Trophoblast cell (in vitro differentiated cells and primary cell): ENCODE measurements around the gene GTF2I.
A peak's percentile ranks its signal among the peaks of the same experiment; 100 is the strongest.
"Not testable (repeated sequence)": the region's sequence is repeated elsewhere in the genome, so short reads cannot be mapped to it uniquely, and the experiment has no call there.

Experiments
- DNase-seq, 2 donors: peaks; one replicate each; pipeline ENCODE4 v3.0.0-alpha.2; 2016
- H2AFZ ChIP-seq: 2 replicates; pipeline ENCODE4 v1.6.1; 2013; ENCODE audit warnings: low read length, moderate library complexity, mild to moderate bottlenecking; ENCODE audit not compliant: insufficient read depth, poor library complexity
- H2AK5ac ChIP-seq: 2 replicates; pipeline ENCODE4 v1.6.1; 2013; ENCODE audit warnings: mild to moderate bottlenecking, low read length
- H2BK120ac ChIP-seq: 2 replicates; pipeline ENCODE4 v1.6.1; 2013; ENCODE audit warnings: low read length, mild to moderate bottlenecking, moderate library complexity; ENCODE audit not compliant: insufficient read depth, poor library complexity
- H2BK12ac ChIP-seq: 2 replicates; pipeline ENCODE4 v1.6.1; 2013; ENCODE audit warnings: mild to moderate bottlenecking, low read length, moderate library complexity
- H2BK5ac ChIP-seq: 2 replicates; pipeline ENCODE4 v1.6.1; 2013; ENCODE audit warnings: low read length, low read depth, moderate library complexity, mild to moderate bottlenecking; ENCODE audit not compliant: poor library complexity
- H3K14ac ChIP-seq: 2 replicates; pipeline ENCODE4 v1.6.1; 2013; ENCODE audit warnings: mild to moderate bottlenecking, low read length
- H3K18ac ChIP-seq: 2 replicates; pipeline ENCODE4 v1.6.1; 2013; ENCODE audit warnings: mild to moderate bottlenecking, low read length
- H3K23ac ChIP-seq: 2 replicates; pipeline ENCODE4 v1.6.1; 2013; ENCODE audit warnings: low read length
- H3K27ac ChIP-seq: 2 replicates; pipeline ENCODE4 v1.5.1; 2013; ENCODE audit warnings: low read depth, mild to moderate bottlenecking, inconsistent platforms, low read length, moderate library complexity
- H3K27me3 ChIP-seq: 2 replicates; pipeline ENCODE4 v1.6.1; 2013; ENCODE audit warnings: inconsistent platforms, mild to moderate bottlenecking, low read length, moderate library complexity; ENCODE audit not compliant: insufficient read depth
- H3K36me3 ChIP-seq, 2 experiments: 1 replicate in 1 of 2; 2 replicates in 1 of 2; pipeline ENCODE4 v1.6.1; 2013; ENCODE audit warnings: low read length in 2 of 2, mild to moderate bottlenecking in 2 of 2, moderate library complexity in 1 of 2; ENCODE audit not compliant: insufficient read depth in 2 of 2, control insufficient read depth in 1 of 2
- H3K4ac ChIP-seq: 2 replicates; pipeline ENCODE4 v1.6.1; 2013; ENCODE audit warnings: low read depth, mild to moderate bottlenecking, low read length, moderate library complexity
- H3K4me1 ChIP-seq, 2 experiments: 1 replicate in 1 of 2; 2 replicates in 1 of 2; pipeline ENCODE4 v1.6.1; 2013; ENCODE audit warnings: low read length in 2 of 2, mild to moderate bottlenecking in 2 of 2, moderate library complexity in 1 of 2; ENCODE audit not compliant: insufficient read depth in 2 of 2, control insufficient read depth in 1 of 2
- H3K4me2 ChIP-seq: 2 replicates; pipeline ENCODE4 v1.6.1; 2013; ENCODE audit warnings: inconsistent platforms, mild to moderate bottlenecking, low read length, moderate library complexity
- H3K4me3 ChIP-seq: 2 replicates; pipeline ENCODE4 v1.5.1; 2013; ENCODE audit warnings: mild to moderate bottlenecking, low read depth, low read length, inconsistent platforms
- H3K79me1 ChIP-seq: one replicate; pipeline ENCODE4 v1.6.1; 2013; ENCODE audit warnings: low read length
- H3K79me2 ChIP-seq: 2 replicates; pipeline ENCODE4 v1.6.1; 2013; ENCODE audit warnings: low read length, mild to moderate bottlenecking; ENCODE audit not compliant: control insufficient read depth, insufficient read depth, poor library complexity
- H3K9ac ChIP-seq: 2 replicates; pipeline ENCODE4 v1.6.1; 2013; ENCODE audit warnings: mild to moderate bottlenecking, low read length
- H3K9me3 ChIP-seq: 2 replicates; pipeline ENCODE4 v1.6.1; 2013; ENCODE audit warnings: low read depth, mild to moderate bottlenecking, control low read depth, inconsistent platforms, low read length; ENCODE audit not compliant: insufficient read depth
- H4K12ac ChIP-seq: 2 replicates; pipeline ENCODE4 v1.6.1; 2013; ENCODE audit warnings: low read depth, mild to moderate bottlenecking, low read length, moderate library complexity
- H4K8ac ChIP-seq: 2 replicates; pipeline ENCODE4 v1.6.1; 2013; ENCODE audit warnings: low read depth, mild to moderate bottlenecking, low read length, moderate library complexity
- H4K91ac ChIP-seq: one replicate; pipeline ENCODE4 v1.6.1; 2013; ENCODE audit warnings: low read depth, mild to moderate bottlenecking, low read length, moderate library complexity
- WGBS: extraction: QIAGEN DNeasy Blood & Tissue Kit; methylation state at CpG from one replicate; pipeline ENCODE4 v1.1.7; 2013; ENCODE audit warnings: missing lambda C conversion rate; ENCODE audit not compliant: insufficient read length, insufficient coverage; ENCODE audit errors: extremely low coverage; 5-methylcytosine and 5-hydroxymethylcytosine counted together

The GTF2I gene

DNA sequence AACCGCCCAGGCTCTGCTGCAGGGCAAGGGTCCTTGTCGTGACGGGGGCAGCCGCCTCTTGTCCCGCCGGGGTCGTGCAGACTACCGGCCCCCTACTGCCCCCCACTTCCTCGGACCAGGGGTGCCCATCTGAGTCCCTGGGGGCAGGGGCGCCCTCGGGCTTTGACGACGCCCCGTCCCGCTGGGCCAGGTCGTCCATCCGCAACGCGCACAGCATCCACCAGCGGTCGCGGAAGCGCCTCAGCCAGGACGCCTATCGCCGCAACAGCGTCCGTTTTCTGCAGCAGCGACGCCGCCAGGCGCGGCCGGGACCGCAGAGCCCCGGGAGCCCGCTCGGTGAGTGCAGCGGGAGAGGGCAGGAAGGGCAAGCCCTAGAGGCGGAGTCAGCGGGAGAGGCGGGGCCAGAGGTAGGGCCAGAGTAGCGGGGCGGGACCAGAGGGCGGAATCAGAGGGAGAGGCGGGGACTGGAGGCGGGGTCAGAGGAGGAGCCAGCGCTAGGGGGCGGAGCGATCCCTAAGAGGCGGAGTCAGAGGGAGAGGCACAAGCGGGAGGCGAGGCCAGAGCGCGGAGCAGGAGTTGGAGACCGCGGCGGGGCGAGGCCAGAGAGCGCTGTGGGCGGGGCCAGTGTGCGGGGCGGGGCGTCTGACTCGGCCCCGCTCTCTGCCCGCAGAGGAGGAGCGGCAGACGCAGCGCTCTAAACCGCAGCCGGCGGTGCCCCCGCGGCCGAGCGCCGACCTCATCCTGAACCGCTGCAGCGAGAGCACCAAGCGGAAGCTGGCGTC is 131.0 kb downstream of the GTF2I start:
- not testable (repeated sequence) for H2BK5ac ChIP-seq, H2BK120ac ChIP-seq, H3K27me3 ChIP-seq, H3K9ac ChIP-seq, H3K79me1 ChIP-seq, H3K4me1 ChIP-seq, H3K4me3 ChIP-seq, H3K27ac ChIP-seq, H3K79me2 ChIP-seq, H3K4ac ChIP-seq, H2AK5ac ChIP-seq, H4K12ac ChIP-seq, H3K9me3 ChIP-seq, H3K18ac ChIP-seq, H3K4me2 ChIP-seq, H2AFZ ChIP-seq, H4K8ac ChIP-seq, H3K36me3 ChIP-seq, H2BK12ac ChIP-seq, H3K23ac ChIP-seq, H3K14ac ChIP-seq, H4K91ac ChIP-seq
- peak; percentile 83 to 85 for DNase-seq
- no CpG with 5 or more reads among the region's 82 CpGs for WGBS

GRCh38 chr7:74789200-74789736 is 131.8 kb downstream of the GTF2I start:
- no CpG with 5 or more reads among the region's 24 CpGs for WGBS
- H3K23ac ChIP-seq, H2AFZ ChIP-seq, H3K36me3 ChIP-seq, H2BK5ac ChIP-seq, H3K79me2 ChIP-seq, H2BK12ac ChIP-seq, H3K9ac ChIP-seq, H3K79me1 ChIP-seq, H3K4me1 ChIP-seq, H3K27ac ChIP-seq, H3K4ac ChIP-seq, H3K18ac ChIP-seq, H2BK120ac ChIP-seq, H4K91ac ChIP-seq, H2AK5ac ChIP-seq, H4K8ac ChIP-seq, H3K27me3 ChIP-seq, H3K4me3 ChIP-seq, H4K12ac ChIP-seq, H3K14ac ChIP-seq, DNase-seq, H3K4me2 ChIP-seq, H3K9me3 ChIP-seq: not testable (repeated sequence)

DNA sequence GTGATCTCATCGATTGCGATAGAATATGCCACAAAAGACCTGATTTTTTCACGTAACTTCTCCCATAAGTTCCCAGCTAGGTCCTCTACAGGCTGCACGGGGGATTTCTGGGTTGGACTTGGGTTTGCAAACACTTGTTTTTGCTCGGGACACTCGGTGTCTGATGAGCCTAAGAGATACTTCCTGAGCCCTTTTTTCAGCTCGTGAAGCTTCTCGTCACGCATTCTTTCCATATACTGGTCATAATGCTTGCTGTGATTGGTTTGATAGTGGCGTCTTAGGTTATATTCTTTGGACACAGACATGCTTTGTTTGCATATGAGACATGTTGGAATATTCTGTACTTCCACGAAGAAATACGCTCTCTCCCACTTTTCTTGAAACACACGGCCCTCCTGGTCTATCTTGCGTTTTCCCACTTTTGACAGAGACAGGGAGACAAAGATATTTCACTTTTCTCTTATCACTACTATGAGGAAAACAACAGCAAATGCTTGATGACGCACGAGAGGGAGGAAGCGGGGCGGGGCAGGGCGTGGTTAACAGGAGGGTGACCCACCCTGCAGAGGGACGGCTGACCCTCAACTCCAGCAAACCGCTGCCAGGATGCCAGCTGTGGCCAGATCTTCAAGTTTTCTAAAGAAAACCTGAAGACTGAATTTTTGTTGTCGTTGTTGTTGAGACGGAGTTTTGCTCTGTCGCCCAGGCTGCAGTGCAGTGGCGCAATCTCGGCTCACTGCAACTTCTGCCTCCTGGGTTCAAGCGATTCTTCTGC is 140.5 kb downstream of the GTF2I start:
- not testable (repeated sequence) for H3K14ac ChIP-seq, H3K9me3 ChIP-seq, H2BK5ac ChIP-seq, H3K4me2 ChIP-seq, H3K79me1 ChIP-seq, H3K4me3 ChIP-seq, H2AFZ ChIP-seq, H3K9ac ChIP-seq, H3K36me3 ChIP-seq, H4K8ac ChIP-seq, H2AK5ac ChIP-seq, H3K4me1 ChIP-seq, H2BK120ac ChIP-seq, H3K79me2 ChIP-seq, H3K27me3 ChIP-seq, H4K12ac ChIP-seq, H3K23ac ChIP-seq, H3K18ac ChIP-seq, H3K27ac ChIP-seq, H4K91ac ChIP-seq, H3K4ac ChIP-seq, H2BK12ac ChIP-seq
- WGBS = no CpG with 5 or more reads among the region's 27 CpGs
- DNase-seq = peak; percentile 5 to 42

- H4K8ac ChIP-seq, H3K4me2 ChIP-seq, H4K91ac ChIP-seq, H3K18ac ChIP-seq, H3K79me2 ChIP-seq, H3K9me3 ChIP-seq, DNase-seq, H3K27me3 ChIP-seq, H3K79me1 ChIP-seq, H3K4me1 ChIP-seq, H3K4ac ChIP-seq, H3K36me3 ChIP-seq, H2BK12ac ChIP-seq, H2AK5ac ChIP-seq, H3K14ac ChIP-seq, H3K23ac ChIP-seq, H2BK120ac ChIP-seq, H2AFZ ChIP-seq, H3K27ac ChIP-seq, H2BK5ac ChIP-seq, H3K9ac ChIP-seq, H3K4me3 ChIP-seq, H4K12ac ChIP-seq: not testable (repeated sequence)
- WGBS = no CpG with 5 or more reads among the region's 4 CpGs
These were observed 141.1 kb downstream of the GTF2I start for GRCh38 chr7:74798644-74799043.
